NCI-H345 treated with DMSO at 0.1 percent for 48 hours (cell line): ENCODE measurements around the gene SGCA.

ENCODE experiments used
- DNase-seq: peaks from one replicate; lab custom pipeline; 2025; ENCODE audit not compliant: unreplicated experiment; lab: John Stamatoyannopoulos, UW

Gene SGCA

GRCh38 chr17:50149091-50149416 is 16.8 kb upstream of the SGCA start:
- DNase-seq: no peak

GRCh38 chr17:50149417-50150353 is 16.1 kb upstream of the SGCA start:
- DNase-seq: no peak

GRCh38 chr17:50150354-50151040 is 15.3 kb upstream of the SGCA start, which contains the start of gene PPP1R9B:
PPP1R9B (minus strand) TSS chr17:50150677; CDS start chr17:50150513, 164 bp downstream.
- no peak for DNase-seq

GRCh38 chr17:50151041-50151936 is 14.5 kb upstream of the SGCA start:
- peak; percentile 66 for DNase-seq

- peak; percentile 68 for DNase-seq
Observed at GRCh38 chr17:50151937-50152547, 13.8 kb upstream of the SGCA start.

- DNase-seq: no peak
Observed at GRCh38 chr17:50152736-50153135, 13.1 kb upstream of the SGCA start.

GRCh38 chr17:50153650-50154575 is 11.9 kb upstream of the SGCA start:
- DNase-seq: no peak

GRCh38 chr17:50154604-50155003 is 11.2 kb upstream of the SGCA start:
- no peak for DNase-seq

- DNase-seq: no peak
Observed at GRCh38 chr17:50155115-50155819, 10.5 kb upstream of the SGCA start.

- no peak for DNase-seq
Observed at GRCh38 chr17:50157891-50158290, 7.9 kb upstream of the SGCA start.

GRCh38 chr17:50161023-50161910 is 4.5 kb upstream of the SGCA start:
- DNase-seq: peak; percentile 95

GRCh38 chr17:50161911-50162288 is 3.9 kb upstream of the SGCA start:
- no peak for DNase-seq

- DNase-seq: no peak
Observed at GRCh38 chr17:50162466-50163254, 3.1 kb upstream of the SGCA start.

- DNase-seq: no peak
Observed at GRCh38 chr17:50163843-50164696, 1.7 kb upstream of the SGCA start.

GRCh38 chr17:50164697-50164988 is 1.2 kb upstream of the SGCA start:
- DNase-seq: no peak

- DNase-seq: no peak
Observed at GRCh38 chr17:50165066-50165465, 739 bp upstream of the SGCA start.

GRCh38 chr17:50165466-50165865 is 339 bp upstream of the SGCA start:
- DNase-seq: no peak
